K562 (cell line): ENCODE results near the gene TNFSF9. TPM values are rescaled to one million over a fixed set of nuclear protein-coding genes. Genes with fewer than 3 reads are reported as not detected.

Experiments
- ATAC-seq: fragments of 200-7000 bp; cut with Tn5 transposase; 3 replicates; pipeline ENCODE4 v1.9.1; 2020; ENCODE audit warnings: moderate library complexity
- BruUV-seq: library from RNA; stranded (reverse); fragments of 400-500 nt; replicated peaks from 2 replicates; lab custom pipeline; 2021; lab: Mats Ljungman, UMichigan
- CTCF ChIA-PET: fragments of 300-600 bp; formaldehyde crosslinking; extraction: SDS; loops from one replicate; lab custom pipeline; 2021; ENCODE audit warnings: low intra/inter-chr PET ratio; lab: Yijun Ruan, JAX
- POLR2A ChIA-PET: fragments of 300-600, 350-650 bp; sonication (Branson Sonifier 250); formaldehyde crosslinking; extraction: SDS; loops from one replicate; lab custom pipeline; 2021; ENCODE audit warnings: antibody characterized with exemption, inconsistent platforms; lab: Yijun Ruan, JAX
- DNase-seq, 4 experiments: peaks; one replicate each; pipeline versions ENCODE4 v3.0.0 to v3.0.0-alpha.2; 2011 to 2018; ENCODE audit warnings: low spot score in 3 of 4, mixed read lengths in 3 of 4; ENCODE audit errors: extremely low read depth in 1 of 4
- FAIRE-seq: peaks from 2 replicates; lab custom pipeline; 2011; peaks lifted over from hg19 to GRCh38; lab: Jason Lieb, UNC
- H2AFZ ChIP-seq: 2 replicates; pipeline ENCODE4 v1.6.0; 2011; ENCODE audit warnings: low read depth, low read length, control low read depth, inconsistent platforms
- H3K27ac ChIP-seq: fragments of 200-600 bp; 3 replicates; pipeline ENCODE4 v1.8.0; 2011; ENCODE audit warnings: low read depth, mild to moderate bottlenecking, control low read depth, inconsistent platforms, low read length, moderate library complexity, mixed read lengths; ENCODE audit errors: extremely low read depth
- H3K27me3 ChIP-seq, 2 experiments: fragments of 300-600 bp in 1 of 2; 2 replicates in 1 of 2; 3 replicates in 1 of 2; pipeline versions ENCODE4 v1.6.0 to v1.8.0; 2011; ENCODE audit warnings: inconsistent platforms in 2 of 2, low read length in 2 of 2, mild to moderate bottlenecking in 1 of 2, mixed read lengths in 1 of 2, moderate library complexity in 1 of 2; ENCODE audit not compliant: control insufficient read depth in 2 of 2, insufficient read depth in 2 of 2
- H3K36me3 ChIP-seq: fragments of 300-600 bp; 3 replicates; pipeline ENCODE4 v1.8.0; 2011; ENCODE audit warnings: mild to moderate bottlenecking, low read length, inconsistent platforms; ENCODE audit not compliant: control insufficient read depth, insufficient read depth
- H3K4me1 ChIP-seq, 2 experiments: fragments of 200-600 bp in 1 of 2; replicated peaks in 1 of 2; 2 replicates in 1 of 2; 3 replicates in 1 of 2; pipeline versions ENCODE4 v1.5.1 to v1.8.0; 2011; ENCODE audit warnings: inconsistent platforms in 2 of 2, low read length in 2 of 2, mild to moderate bottlenecking in 1 of 2, mixed read lengths in 1 of 2, moderate library complexity in 1 of 2; ENCODE audit not compliant: control insufficient read depth in 2 of 2, insufficient read depth in 2 of 2
- H3K4me2 ChIP-seq: 2 replicates; pipeline ENCODE4 v1.6.1; 2011; ENCODE audit warnings: low read length, control low read depth, inconsistent platforms, mixed read lengths; ENCODE audit not compliant: insufficient read depth
- H3K4me3 ChIP-seq: fragments of 200-600 bp; sonication (generic), shearing (Covaris generic); 2 replicates; pipeline ENCODE4 v1.5.1; 2016; ENCODE audit warnings: control low read depth, inconsistent platforms
- H3K79me2 ChIP-seq: fragments of 200-600 bp; 3 replicates; pipeline ENCODE4 v1.8.0; 2011; ENCODE audit warnings: low read length, inconsistent platforms; ENCODE audit not compliant: control insufficient read depth, insufficient read depth
- H3K9ac ChIP-seq, 2 experiments: 2 replicates each; pipeline versions ENCODE4 v1.6.0 to v1.6.1; 2011; ENCODE audit warnings: low read depth in 2 of 2, low read length in 2 of 2, control low read depth in 1 of 2, inconsistent platforms in 1 of 2, mild to moderate bottlenecking in 1 of 2, mixed read lengths in 1 of 2; ENCODE audit not compliant: insufficient read depth in 1 of 2
- H3K9me1 ChIP-seq: one replicate; pipeline ENCODE4 v1.6.0; 2011; ENCODE audit warnings: inconsistent platforms, mild to moderate bottlenecking, low read length, moderate library complexity; ENCODE audit not compliant: control insufficient read depth, insufficient read depth
- H3K9me3 ChIP-seq: replicated peaks from 2 replicates; pipeline ENCODE4 v1.5.1; 2011; ENCODE audit warnings: low read depth, low read length, inconsistent platforms; ENCODE audit not compliant: control insufficient read depth, insufficient read depth
- H4K20me1 ChIP-seq: replicated peaks from 2 replicates; pipeline ENCODE4 v1.6.1; 2011; ENCODE audit warnings: low read length, inconsistent platforms, mixed read lengths; ENCODE audit not compliant: control insufficient read depth, insufficient read depth
- CBX1 ChIP-seq: sonication (generic); IDR thresholded peaks from 2 replicates; pipeline ENCODE4 v1.6.1; 2016; ENCODE audit warnings: antibody characterized with exemption, low read depth, mild to moderate bottlenecking
- CREB1 ChIP-seq, 2 experiments: sonication (generic) in 1 of 2; formaldehyde crosslinking in 1 of 2; IDR thresholded peaks; 2 replicates each; pipeline versions ENCODE4 v1.6.1 to v1.8.0; 2012 to 2022; ENCODE audit warnings: inconsistent platforms in 1 of 2, mild to moderate bottlenecking in 1 of 2, missing genetic modification reagents in 1 of 2, moderate library complexity in 1 of 2
- DNMT1 ChIP-seq: fragments of 450-650 bp; IDR thresholded peaks from 2 replicates; pipeline ENCODE4 v1.6.1; 2016; ENCODE audit warnings: antibody characterized with exemption, mild to moderate bottlenecking
- JUND ChIP-seq, 2 experiments: IDR thresholded peaks; 2 replicates in 1 of 2; 3 replicates in 1 of 2; pipeline ENCODE4 v1.6.1; 2011; ENCODE audit warnings: borderline replicate concordance in 2 of 2, low read depth in 2 of 2, low read length in 2 of 2, improper control_type of control experiment in 1 of 2, missing biosample characterization in 1 of 2, missing genetic modification characterization in 1 of 2, missing genetic modification reagents in 1 of 2
- KDM5B ChIP-seq: fragments of 200-600 bp; sonication (generic); IDR thresholded peaks from 2 replicates; pipeline ENCODE4 v1.6.1; 2012; ENCODE audit warnings: low read depth, mild to moderate bottlenecking, moderate library complexity, low read length, control low read depth, inconsistent platforms; ENCODE audit not compliant: insufficient replicate concordance
- MED1 ChIP-seq: sonication (generic); formaldehyde crosslinking; IDR thresholded peaks from 2 replicates; pipeline ENCODE4 v1.8.1; 2023; ENCODE audit warnings: missing genetic modification reagents, borderline replicate concordance
- TGIF2 ChIP-seq: sonication (generic); formaldehyde crosslinking; IDR thresholded peaks from 2 replicates; pipeline ENCODE4 v1.8.1; 2022; ENCODE audit warnings: mild to moderate bottlenecking, missing genetic modification reagents, moderate library complexity
- THRAP3 ChIP-seq: fragments of 450-650 bp; IDR thresholded peaks from 2 replicates; pipeline ENCODE4 v1.6.1; 2016; ENCODE audit warnings: mild to moderate bottlenecking, inconsistent platforms, borderline replicate concordance
- ZNF140 ChIP-seq: fragments of 250-450 bp; sonication (Bioruptor Pico); IDR thresholded peaks from 2 replicates; pipeline ENCODE4 v1.8.0; 2021; ENCODE audit warnings: moderate library complexity, mild to moderate bottlenecking, inconsistent platforms
- WGBS: fragments of 100-300 bp; shearing (Covaris generic); methylation state at CpG from one replicate; pipeline ENCODE4 v1.1.6; 2016; ENCODE audit warnings: low coverage, mixed read lengths; ENCODE audit not compliant: insufficient coverage; ENCODE audit errors: missing lambda C conversion rate; 5-methylcytosine and 5-hydroxymethylcytosine counted together
- in situ Hi-C: fragments of 300-500 bp; cut with MboI; formaldehyde crosslinking; loops from 4 replicates; pipeline ENCODE4 v1.15.0; 2018; ENCODE audit warnings: inconsistent platforms, mixed read lengths
- intact Hi-C: fragments of 100-400 bp; cut with micrococcal nuclease; formaldehyde crosslinking; loops from 2 replicates; pipeline ENCODE4 v1.14.2; 2022
- polyA plus RNA-seq, 8 experiments: library from polyadenylated mRNA; depleted of rRNA in 4 of 8; stranded (reverse) in 5 of 8; unstranded in 3 of 8; fragments of >200 nt; fragmentation: Nextera tagmentation in 2 of 8; fragmentation: Illumina TruSeq in 1 of 8; extraction: Ambion mirVana in 2 of 8; extraction: Trizol in 1 of 8; gene quantifications; 2 replicates each; pipeline versions ENCODE4 v1.2.1 to v1.2.3, GENCODE V29; 2011 to 2014; ENCODE audit warnings: inconsistent platforms in 1 of 8, missing spikeins in 1 of 8
- total RNA-seq, 7 experiments: library from RNA; depleted of rRNA in 6 of 7; stranded (reverse); fragments of >200 nt in 6 of 7; fragmentation: Illumina TruSeq in 2 of 7; extraction: Trizol in 2 of 7; gene quantifications; 2 replicates each; pipeline versions ENCODE4 v1.2.1 to v1.2.3, GENCODE V29; 2011 to 2021; ENCODE audit warnings: low replicate concordance in 1 of 7
- TF ChIP-seq, protein P1 (sequence below): fragments of 250-450 bp; sonication (Bioruptor Pico); IDR thresholded peaks from 2 replicates; pipeline ENCODE4 v1.8.0; 2022; ENCODE audit warnings: moderate library complexity, mild to moderate bottlenecking, inconsistent platforms
- TF ChIP-seq, protein P2 (sequence below), 2 experiments: fragments of 450-650 bp; conservative IDR thresholded peaks; 2 replicates each; pipeline ENCODE4 v1.6.1; 2017; ENCODE audit warnings: mild to moderate bottlenecking in 2 of 2, moderate library complexity in 2 of 2
- TF ChIP-seq, protein P3 (sequence below), 2 experiments: fragments of 450-650 bp; IDR thresholded peaks; 2 replicates each; pipeline ENCODE4 v1.6.1; 2016
- TF ChIP-seq, protein P4 (sequence below): sonication (generic); formaldehyde crosslinking; IDR thresholded peaks from 2 replicates; pipeline ENCODE4 v1.8.0; 2022; ENCODE audit warnings: missing genetic modification reagents, mild to moderate bottlenecking, borderline replicate concordance

The TNFSF9 gene
- total and polyA plus RNA-seq, 9 of the 15 experiments (the other 6 are each of a cell fraction or from before 2014, with no cell fraction given) = 1.4 to 17.9 (median 6.5) TPM

DNA sequence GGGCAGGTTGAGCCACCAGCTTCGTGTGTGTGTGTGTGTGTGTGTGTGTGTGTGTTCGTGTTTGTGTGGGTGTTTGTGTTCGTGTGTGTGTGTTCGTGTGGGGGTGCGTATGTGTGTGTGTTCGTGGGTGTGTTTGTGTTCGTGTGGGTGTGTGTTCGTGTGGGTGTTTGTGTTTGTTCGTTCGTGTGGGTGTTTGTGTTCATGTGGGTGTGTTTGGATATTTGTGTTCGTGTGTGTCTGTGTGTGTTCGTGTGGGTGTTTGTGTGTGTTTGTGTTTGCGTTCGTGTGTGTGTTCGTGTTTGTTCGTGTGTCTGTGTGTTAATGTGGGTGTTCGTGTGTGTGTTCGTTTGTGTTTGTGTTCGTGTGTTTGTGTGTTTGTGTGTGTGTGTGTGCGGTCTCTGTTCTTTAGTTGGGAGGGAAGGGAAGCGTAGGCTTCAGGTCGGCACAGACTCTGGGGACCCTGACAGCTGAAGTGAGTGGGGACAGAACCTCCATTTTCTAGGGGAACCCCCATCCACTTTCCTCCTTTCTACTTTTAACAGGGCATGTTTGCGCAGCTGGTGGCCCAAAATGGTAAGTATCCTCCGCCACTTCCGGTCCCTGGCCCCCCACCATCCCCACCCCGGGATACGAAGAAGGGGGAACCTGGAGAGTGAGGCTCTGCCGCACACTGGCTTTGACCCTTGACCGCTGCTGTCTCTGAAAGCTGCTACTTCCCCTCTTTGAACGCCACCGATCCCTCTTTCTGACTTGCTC is 1.6 kb downstream of the TNFSF9 start:
- ChIA-PET POLR2A (interaction anchor here (0.6 to 3.1 kb wide), 17 partner anchors 10 to 814 kb away, joined by 3 to 30 read pairs (median 3); partner anchors contain the start of gene C3), CTCF (no interaction called here)
- DNase-seq (peak; percentile 53 to 74 (median 64)), FAIRE-seq (peak; percentile 95), ATAC-seq (peak; percentile 14; the same call in 2 of the 3 replicates)
- TSS peak; percentile 75 for BruUV-seq
- Histone ChIP-seq H3K27ac (peak overlapping the region; percentile 99), H3K4me3 (peak overlapping the region; percentile 83), H3K36me3 (peaks cover 22% of the 10 kb centered on the region), H3K9me1 (peaks cover 7% of the 10 kb centered on the region), H3K9me3 (peaks cover 4% of the 10 kb centered on the region), H3K4me2 (peak overlapping the region; percentile 97), H2AFZ (peak overlapping the region; percentile 18; the same call in 1 of the 2 replicates), H4K20me1 (no peaks in the 10 kb centered on the region; the same call in 1 of the 2 replicates), H3K4me1 (peaks cover 36 to 59% of the 10 kb centered on the region in 2 experiments), H3K27me3 (no peaks in the 10 kb centered on the region), H3K79me2 (peaks cover 25% of the 10 kb centered on the region), H3K9ac (peak overlapping the region; percentile 94 to 95)
- 4% methylated on average over 26 of the region's 31 CpGs for WGBS
- in situ Hi-C loops (no loop called here), intact Hi-C loops (no loop called here)
- TF ChIP-seq JUND (IDR thresholded peaks at IDR 0.05; ENCODE audit: borderline replicate concordance, low read depth, low read length) (no peak), JUND (tag; IDR thresholded peaks at IDR 0.05; ENCODE audit: borderline replicate concordance, low read depth, low read length) (peak; percentile 1; the same call in 1 of the 3 replicates), MED1 (no peak), THRAP3 (peak; percentile 98), CBX1 (no peak; the same call in 1 of the 2 replicates), CREB1 (IDR thresholded peaks at IDR 0.05) (no peak), CREB1 (CRISPR knock-in tag; IDR thresholded peaks at IDR 0.05) (peak; percentile 41; the same call in 1 of the 2 replicates), TGIF2 (no peak), DNMT1 (peak; percentile 89; the same call in 1 of the 2 replicates), ZNF140 (CRISPR knock-in tag) (no peak), KDM5B (peak; percentile 55)
- TF ChIP-seq, protein P1, sequence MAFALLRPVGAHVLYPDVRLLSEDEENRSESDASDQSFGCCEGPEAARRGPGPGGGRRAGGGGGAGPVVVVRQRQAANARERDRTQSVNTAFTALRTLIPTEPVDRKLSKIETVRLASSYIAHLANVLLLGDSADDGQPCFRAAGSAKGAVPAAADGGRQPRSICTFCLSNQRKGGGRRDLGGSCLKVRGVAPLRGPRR (CRISPR knock-in tag) = no peak
- TF ChIP-seq, protein P2, sequence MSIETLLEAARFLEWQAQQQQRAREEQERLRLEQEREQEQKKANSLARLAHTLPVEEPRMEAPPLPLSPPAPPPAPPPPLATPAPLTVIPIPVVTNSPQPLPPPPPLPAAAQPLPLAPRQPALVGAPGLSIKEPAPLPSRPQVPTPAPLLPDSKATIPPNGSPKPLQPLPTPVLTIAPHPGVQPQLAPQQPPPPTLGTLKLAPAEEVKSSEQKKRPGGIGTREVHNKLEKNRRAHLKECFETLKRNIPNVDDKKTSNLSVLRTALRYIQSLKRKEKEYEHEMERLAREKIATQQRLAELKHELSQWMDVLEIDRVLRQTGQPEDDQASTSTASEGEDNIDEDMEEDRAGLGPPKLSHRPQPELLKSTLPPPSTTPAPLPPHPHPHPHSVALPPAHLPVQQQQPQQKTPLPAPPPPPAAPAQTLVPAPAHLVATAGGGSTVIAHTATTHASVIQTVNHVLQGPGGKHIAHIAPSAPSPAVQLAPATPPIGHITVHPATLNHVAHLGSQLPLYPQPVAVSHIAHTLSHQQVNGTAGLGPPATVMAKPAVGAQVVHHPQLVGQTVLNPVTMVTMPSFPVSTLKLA (conservative IDR thresholded peaks at IDR 0.05) = no peak
- TF ChIP-seq, protein P3, sequence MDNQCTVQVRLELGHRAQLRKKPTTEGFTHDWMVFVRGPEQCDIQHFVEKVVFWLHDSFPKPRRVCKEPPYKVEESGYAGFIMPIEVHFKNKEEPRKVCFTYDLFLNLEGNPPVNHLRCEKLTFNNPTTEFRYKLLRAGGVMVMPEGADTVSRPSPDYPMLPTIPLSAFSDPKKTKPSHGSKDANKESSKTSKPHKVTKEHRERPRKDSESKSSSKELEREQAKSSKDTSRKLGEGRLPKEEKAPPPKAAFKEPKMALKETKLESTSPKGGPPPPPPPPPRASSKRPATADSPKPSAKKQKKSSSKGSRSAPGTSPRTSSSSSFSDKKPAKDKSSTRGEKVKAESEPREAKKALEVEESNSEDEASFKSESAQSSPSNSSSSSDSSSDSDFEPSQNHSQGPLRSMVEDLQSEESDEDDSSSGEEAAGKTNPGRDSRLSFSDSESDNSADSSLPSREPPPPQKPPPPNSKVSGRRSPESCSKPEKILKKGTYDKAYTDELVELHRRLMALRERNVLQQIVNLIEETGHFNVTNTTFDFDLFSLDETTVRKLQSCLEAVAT (IDR thresholded peaks at IDR 0.05) = peak; percentile 96 to 98
- TF ChIP-seq, protein P4, sequence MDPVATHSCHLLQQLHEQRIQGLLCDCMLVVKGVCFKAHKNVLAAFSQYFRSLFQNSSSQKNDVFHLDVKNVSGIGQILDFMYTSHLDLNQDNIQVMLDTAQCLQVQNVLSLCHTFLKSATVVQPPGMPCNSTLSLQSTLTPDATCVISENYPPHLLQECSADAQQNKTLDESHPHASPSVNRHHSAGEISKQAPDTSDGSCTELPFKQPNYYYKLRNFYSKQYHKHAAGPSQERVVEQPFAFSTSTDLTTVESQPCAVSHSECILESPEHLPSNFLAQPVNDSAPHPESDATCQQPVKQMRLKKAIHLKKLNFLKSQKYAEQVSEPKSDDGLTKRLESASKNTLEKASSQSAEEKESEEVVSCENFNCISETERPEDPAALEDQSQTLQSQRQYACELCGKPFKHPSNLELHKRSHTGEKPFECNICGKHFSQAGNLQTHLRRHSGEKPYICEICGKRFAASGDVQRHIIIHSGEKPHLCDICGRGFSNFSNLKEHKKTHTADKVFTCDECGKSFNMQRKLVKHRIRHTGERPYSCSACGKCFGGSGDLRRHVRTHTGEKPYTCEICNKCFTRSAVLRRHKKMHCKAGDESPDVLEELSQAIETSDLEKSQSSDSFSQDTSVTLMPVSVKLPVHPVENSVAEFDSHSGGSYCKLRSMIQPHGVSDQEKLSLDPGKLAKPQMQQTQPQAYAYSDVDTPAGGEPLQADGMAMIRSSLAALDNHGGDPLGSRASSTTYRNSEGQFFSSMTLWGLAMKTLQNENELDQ = no peak
